DOHH2 (cell line): ENCODE data around the gene CNGB1.
"Not testable (repeated sequence)": the region's sequence is repeated elsewhere in the genome, so short reads cannot be mapped to it uniquely, and the experiment has no call there.

ENCODE experiments used
- CTCF ChIP-seq: fragments of 200-600 bp; sonication (generic); IDR thresholded peaks from one replicate; pipeline ENCODE4 v1.5.1; 2014; ENCODE audit warnings: antibody characterized with exemption, mild to moderate bottlenecking, low read depth, low read length; ENCODE audit not compliant: poor library complexity, severe bottlenecking
- EZH2phosphoT487 ChIP-seq: fragments of 200-600 bp; sonication (generic); IDR thresholded peaks from 2 replicates; pipeline ENCODE4 v1.6.1; 2017; ENCODE audit warnings: borderline replicate concordance, mild to moderate bottlenecking, antibody characterized with exemption, low read length, moderate library complexity, mixed read lengths

GRCh38 chr16:57872764-57873163 lies 98.2 kb downstream of the CNGB1 start:
- not testable (repeated sequence) for TF ChIP-seq CTCF, EZH2phosphoT487
